ENCODE data around the gene XPC.
"Not testable (repeated sequence)": the region's sequence is repeated elsewhere in the genome, so short reads cannot be mapped to it uniquely, and the experiment has no call there.

The XPC gene

GRCh38 chr3:14113965-14114635 lies 64.3 kb downstream of the XPC start:
- Histone ChIP-seq H4K20me1 (ENCODE audit: low read depth, low read length) (no peaks in the 10 kb centered on the region), H3K27ac (ENCODE audit: low read depth, low read length) (no peak overlapping the region), H3K79me2 (ENCODE audit: insufficient read depth, low read length) (peaks cover 13% of the 10 kb centered on the region; the same call in 1 of the 2 replicates), H3K9me2 (replicated peaks; ENCODE audit: insufficient read depth, low read length) (no peaks in the 10 kb centered on the region), H3K27me3 (ENCODE audit: low read length) (no peaks in the 10 kb centered on the region), H3K4me3 (ENCODE audit: insufficient read depth, low read length, poor library complexity, severe bottlenecking) (no peak overlapping the region), H3K4me2 (ENCODE audit: low read depth, low read length, poor library complexity, severe bottlenecking) (no peak overlapping the region), H2AFZ (ENCODE audit: low read depth, low read length, severe bottlenecking) (no peak overlapping the region), H3K9ac (ENCODE audit: low read length) (no peak overlapping the region), H3F3A (ENCODE audit: insufficient read depth) (no peaks in the 10 kb centered on the region), H3K36me3 (ENCODE audit: low read length) (no peaks in the 10 kb centered on the region), H3K9me3 (ENCODE audit: insufficient read depth, low read length) (no peaks in the 10 kb centered on the region)
- TF ChIP-seq CTCF (IDR thresholded peaks at IDR 0.05; ENCODE audit: insufficient read depth, low read length, poor library complexity, severe bottlenecking) (no peak), EZH2phosphoT487 (conservative IDR thresholded peaks at IDR 0.05; ENCODE audit: low read length) (no peak)

- Histone ChIP-seq H3K4me3 (ENCODE audit: insufficient read depth, low read length, poor library complexity, severe bottlenecking) (no peak overlapping the region), H3K36me3 (ENCODE audit: low read length) (no peaks in the 10 kb centered on the region), H4K20me1 (ENCODE audit: low read depth, low read length) (no peaks in the 10 kb centered on the region), H2AFZ (ENCODE audit: low read depth, low read length, severe bottlenecking) (no peak overlapping the region), H3K9ac (ENCODE audit: low read length) (no peak overlapping the region), H3K9me3 (ENCODE audit: insufficient read depth, low read length) (no peaks in the 10 kb centered on the region), H3K27me3 (ENCODE audit: low read length) (no peaks in the 10 kb centered on the region), H3K9me2 (replicated peaks; ENCODE audit: insufficient read depth, low read length) (no peaks in the 10 kb centered on the region), H3F3A (ENCODE audit: insufficient read depth) (no peaks in the 10 kb centered on the region), H3K79me2 (ENCODE audit: insufficient read depth, low read length) (no peaks in the 10 kb centered on the region), H3K4me2 (ENCODE audit: low read depth, low read length, poor library complexity, severe bottlenecking) (no peak overlapping the region), H3K27ac (ENCODE audit: low read depth, low read length) (no peak overlapping the region)
- TF ChIP-seq EZH2phosphoT487 (conservative IDR thresholded peaks at IDR 0.05; ENCODE audit: low read length) (no peak), CTCF (IDR thresholded peaks at IDR 0.05; ENCODE audit: insufficient read depth, low read length, poor library complexity, severe bottlenecking) (no peak)
These were observed 67.7 kb downstream of the XPC start for GRCh38 chr3:14110699-14111098.

GRCh38 chr3:14109821-14110220 lies 68.6 kb downstream of the XPC start:
- not testable (repeated sequence) for H3K79me2 ChIP-seq (ENCODE audit: insufficient read depth, low read length); H4K20me1 ChIP-seq (ENCODE audit: low read depth, low read length); H3F3A ChIP-seq (ENCODE audit: insufficient read depth); H3K9ac ChIP-seq (ENCODE audit: low read length); H3K4me3 ChIP-seq (ENCODE audit: insufficient read depth, low read length, poor library complexity, severe bottlenecking); H2AFZ ChIP-seq (ENCODE audit: low read depth, low read length, severe bottlenecking); H3K4me2 ChIP-seq (ENCODE audit: low read depth, low read length, poor library complexity, severe bottlenecking); H3K27ac ChIP-seq (ENCODE audit: low read depth, low read length); H3K36me3 ChIP-seq (ENCODE audit: low read length); H3K27me3 ChIP-seq (ENCODE audit: low read length); H3K9me2 ChIP-seq (replicated peaks; ENCODE audit: insufficient read depth, low read length); H3K9me3 ChIP-seq (ENCODE audit: insufficient read depth, low read length)

GRCh38 chr3:14097616-14098391 lies 80.6 kb downstream of the XPC start:
- TF ChIP-seq EZH2phosphoT487 (conservative IDR thresholded peaks at IDR 0.05; ENCODE audit: low read length) (no peak), CTCF (IDR thresholded peaks at IDR 0.05; ENCODE audit: insufficient read depth, low read length, poor library complexity, severe bottlenecking) (no peak)
- H4K20me1 ChIP-seq (ENCODE audit: low read depth, low read length) = no peaks in the 10 kb centered on the region
- no peaks in the 10 kb centered on the region for H3K9me2 ChIP-seq (replicated peaks; ENCODE audit: insufficient read depth, low read length)
- no peaks in the 10 kb centered on the region for H3K79me2 ChIP-seq (ENCODE audit: insufficient read depth, low read length)
- H3F3A ChIP-seq (ENCODE audit: insufficient read depth) = no peaks in the 10 kb centered on the region
- H3K4me2 ChIP-seq (ENCODE audit: low read depth, low read length, poor library complexity, severe bottlenecking) = no peak overlapping the region
- H3K36me3 ChIP-seq (ENCODE audit: low read length) = no peaks in the 10 kb centered on the region
- H3K9me3 ChIP-seq (ENCODE audit: insufficient read depth, low read length) = no peaks in the 10 kb centered on the region
- H3K9ac ChIP-seq (ENCODE audit: low read length) = no peak overlapping the region
- no peaks in the 10 kb centered on the region for H3K27me3 ChIP-seq (ENCODE audit: low read length)
- H3K27ac ChIP-seq (ENCODE audit: low read depth, low read length) = no peak overlapping the region
- no peak overlapping the region for H3K4me3 ChIP-seq (ENCODE audit: insufficient read depth, low read length, poor library complexity, severe bottlenecking)
- H2AFZ ChIP-seq (ENCODE audit: low read depth, low read length, severe bottlenecking) = no peak overlapping the region

Data from SU-DHL-6 (cell line).